ENCODE data around the gene C1QTNF6. TPM values are rescaled to one million over a fixed set of nuclear protein-coding genes. Genes with fewer than 3 reads are reported as not detected.

C1QTNF6 gene
- total RNA-seq, 1 experiment from 2014 or later, result 2.1 TPM

DNA sequence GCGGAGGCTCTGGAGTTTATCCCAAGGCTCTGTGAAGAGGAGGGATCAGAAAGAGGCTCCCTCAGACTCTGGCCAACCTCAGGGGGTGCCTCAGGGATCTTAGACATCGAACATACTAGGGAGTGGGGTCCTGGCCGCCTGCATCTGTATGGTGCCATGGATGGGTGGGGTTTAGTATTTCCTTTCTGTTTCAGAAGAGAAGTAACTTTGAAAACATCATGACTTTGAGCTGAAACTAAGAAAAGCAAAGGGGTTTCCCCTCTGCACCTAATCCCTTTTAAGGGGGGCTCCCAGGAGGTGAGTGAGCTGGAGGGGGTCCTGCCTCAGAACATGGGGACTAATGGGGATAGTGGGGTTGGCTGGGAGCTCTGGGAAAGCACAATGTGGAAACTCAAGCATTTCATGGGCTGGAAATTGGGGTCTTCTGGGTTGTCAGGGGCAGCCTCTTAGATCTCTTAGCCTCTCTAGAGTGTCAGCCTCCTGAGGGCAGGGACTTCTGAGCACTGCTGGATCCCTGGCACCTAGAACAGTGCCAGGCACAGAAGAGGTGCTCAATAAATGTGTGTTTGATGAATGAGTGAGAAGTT, 36.0 kb upstream of the C1QTNF6 start:
- DNase-seq (ENCODE audit: low spot score), result no peak

DNA sequence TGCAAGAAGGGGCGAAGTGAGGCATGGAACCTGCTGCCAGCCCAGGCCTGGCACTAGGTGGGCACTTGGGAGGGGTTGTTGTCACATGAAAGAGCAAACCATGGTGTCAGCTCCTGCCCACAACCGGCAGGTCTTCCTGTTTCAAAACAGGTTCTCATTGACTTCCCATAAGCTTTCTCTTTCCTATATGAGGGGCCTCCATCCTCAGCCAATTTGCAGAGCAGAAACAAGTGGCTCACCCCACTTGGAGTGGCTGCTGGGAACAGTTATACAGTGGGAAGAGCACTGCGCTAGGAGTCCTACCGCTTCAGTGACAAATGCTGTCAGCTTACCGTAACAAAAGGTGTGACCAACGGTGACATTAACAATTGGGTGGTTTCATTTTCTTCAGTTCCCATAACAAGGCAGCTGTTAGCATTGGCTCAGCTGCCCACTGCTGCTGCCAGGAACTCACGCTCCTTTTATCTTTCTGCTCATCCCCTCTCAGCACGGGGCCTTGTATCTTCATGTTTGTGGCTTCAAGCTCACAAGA, 34.5 kb upstream of the C1QTNF6 start:
- no peak for DNase-seq (ENCODE audit: low spot score)

DNA sequence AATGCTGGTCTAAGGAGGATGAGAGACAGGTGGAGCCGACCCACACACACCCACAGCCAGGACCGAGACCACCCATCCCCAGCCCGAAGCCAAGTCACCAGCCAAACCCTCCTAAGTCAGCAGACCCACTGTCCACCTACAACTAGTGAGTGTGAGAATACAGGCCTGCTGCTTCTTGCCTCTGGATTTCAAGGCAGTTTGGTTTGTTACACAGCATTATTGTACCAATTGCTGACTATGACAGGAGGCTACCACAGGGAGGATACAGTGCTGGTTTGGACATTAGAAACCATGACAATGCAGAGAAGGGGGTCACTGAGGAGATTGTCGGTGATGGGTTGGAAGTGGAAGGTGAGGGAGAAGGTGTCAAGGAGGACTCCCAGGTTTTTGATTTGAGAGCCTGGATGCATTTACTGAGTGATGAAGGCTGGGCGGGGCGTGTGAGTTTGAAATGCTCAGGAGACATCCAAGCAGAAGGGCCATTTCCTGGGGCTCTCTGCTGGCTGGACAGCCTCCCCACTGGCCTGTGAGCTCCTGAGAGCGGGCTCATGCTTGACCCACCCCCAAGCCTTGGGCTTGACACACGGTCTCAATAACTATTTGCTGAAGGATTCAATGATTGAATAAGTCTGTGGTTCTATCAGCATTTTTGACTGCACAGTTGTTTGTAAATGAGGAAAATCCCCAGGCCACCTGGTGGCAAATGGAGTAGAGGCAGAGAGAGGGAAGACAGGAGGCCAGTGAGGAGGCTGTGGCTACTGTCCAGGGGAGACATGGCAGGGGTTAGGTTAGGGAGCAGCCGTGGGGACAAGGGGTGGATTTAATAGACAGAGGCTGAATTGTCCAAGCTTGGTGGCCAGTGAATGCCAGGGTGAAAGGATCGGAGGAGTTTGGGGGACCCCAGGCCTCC, 33.6 kb upstream of the C1QTNF6 start:
- DNase-seq (ENCODE audit: low spot score), result no peak

DNA sequence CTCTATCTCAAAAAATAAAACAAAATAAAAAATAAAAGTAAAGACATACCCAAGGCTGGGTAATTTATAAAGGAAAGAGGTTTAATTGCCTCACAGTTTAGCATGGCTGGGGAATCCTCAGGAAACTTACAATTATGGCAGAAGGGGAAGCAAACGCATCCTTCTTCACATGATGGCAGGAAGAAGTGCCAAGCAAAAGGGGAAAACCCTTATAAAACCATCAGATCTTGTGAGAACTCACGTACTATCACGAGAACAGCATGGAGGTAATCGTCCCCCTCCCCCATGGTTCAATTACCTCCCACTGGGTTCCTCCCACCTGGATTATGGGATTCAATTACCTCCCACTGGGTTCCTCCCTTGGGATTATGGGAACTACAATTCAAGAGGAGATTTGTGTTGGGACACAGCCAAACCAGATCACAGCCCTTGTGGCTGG, 32.5 kb upstream of the C1QTNF6 start:
- no peak for DNase-seq (ENCODE audit: low spot score)

DNA sequence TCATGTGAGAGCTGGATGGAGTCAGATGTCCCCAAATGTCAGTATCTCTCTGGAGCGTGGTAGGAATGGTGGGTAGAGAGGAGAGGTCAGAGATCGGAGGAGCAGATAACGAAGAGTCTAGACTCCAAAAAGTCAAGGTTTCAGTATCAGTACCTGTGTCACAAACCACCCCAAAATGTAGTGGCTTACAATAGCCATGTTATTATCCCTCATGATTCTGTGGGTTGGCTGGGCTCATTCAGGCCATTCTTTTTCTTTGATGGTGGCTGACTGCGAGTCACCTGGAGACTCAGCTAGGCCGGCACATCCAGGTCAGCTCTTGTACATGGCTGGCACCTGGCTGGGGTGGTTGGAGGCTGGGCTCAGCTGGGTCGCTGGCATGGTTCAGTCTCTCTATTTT, 31.5 kb upstream of the C1QTNF6 start:
- DNase-seq (ENCODE audit: low spot score), result no peak

- no peak for DNase-seq (ENCODE audit: low spot score)
These were observed 30.8 kb upstream of the C1QTNF6 start for GRCh38 chr22:37218771-37219411.

DNA sequence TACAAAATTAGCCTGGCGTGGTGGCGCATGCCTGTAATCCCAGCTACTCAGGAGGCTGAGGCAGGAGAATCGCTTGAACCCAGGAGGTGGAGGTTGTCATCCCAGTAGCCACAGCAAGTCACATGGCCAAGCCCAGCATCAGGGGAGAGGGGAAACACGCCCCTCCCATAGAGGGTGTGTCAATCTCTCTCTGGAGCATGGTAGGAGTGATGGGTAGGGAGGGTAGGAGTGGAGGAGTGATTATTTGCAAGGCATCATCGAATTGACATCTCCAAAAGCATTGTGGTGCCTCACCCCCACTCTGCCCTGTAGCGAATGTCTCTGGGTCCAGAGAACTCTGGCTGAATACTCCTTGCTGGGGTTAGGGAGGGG, 30.3 kb upstream of the C1QTNF6 start:
- DNase-seq (ENCODE audit: low spot score), result no peak

- no peak for DNase-seq (ENCODE audit: low spot score)
These were observed 27.8 kb upstream of the C1QTNF6 start for GRCh38 chr22:37215890-37216289.

- no peak for DNase-seq (ENCODE audit: low spot score)
These were observed 26.6 kb upstream of the C1QTNF6 start for GRCh38 chr22:37214731-37215030.

DNA sequence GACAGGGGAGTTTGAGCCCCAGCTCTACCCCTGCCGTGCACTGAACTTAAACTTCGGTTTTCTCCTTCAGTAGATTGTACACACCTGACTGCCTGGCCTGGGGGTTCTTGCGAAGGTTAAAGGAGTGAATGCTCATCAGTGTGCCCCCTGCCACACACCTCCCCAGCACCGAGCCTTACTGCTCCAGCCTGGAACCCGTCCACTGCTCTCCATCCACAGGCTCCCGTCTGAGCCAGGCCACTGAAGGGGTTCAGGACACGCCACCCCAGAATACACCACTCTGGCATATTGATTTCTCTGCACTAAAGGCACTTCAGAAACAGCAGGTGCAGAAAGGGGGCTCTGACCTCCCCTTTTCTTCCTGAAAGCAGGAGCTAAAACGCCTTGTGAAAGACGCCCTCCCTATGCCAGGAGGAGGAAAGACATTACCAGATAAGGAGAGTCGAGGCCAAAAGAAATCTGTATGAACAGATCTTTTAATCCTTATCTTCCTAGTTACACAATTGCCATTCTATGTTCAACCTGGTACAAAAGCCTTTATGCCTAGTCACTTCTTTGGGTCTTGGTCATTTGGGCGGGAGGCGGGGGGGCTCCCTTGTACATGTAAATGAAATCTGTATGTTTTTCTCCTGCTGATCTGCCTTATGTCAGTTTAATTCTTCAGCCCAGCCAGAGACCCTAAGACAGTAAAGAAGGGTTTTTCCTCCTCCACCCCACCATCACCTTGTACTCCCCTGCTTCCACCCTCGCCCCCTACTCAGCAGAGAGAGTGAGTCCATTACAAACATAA, 26.1 kb upstream of the C1QTNF6 start:
- DNase-seq (ENCODE audit: low spot score), result no peak

- DNase-seq (ENCODE audit: low spot score), result no peak
These were observed 25.3 kb upstream of the C1QTNF6 start for GRCh38 chr22:37213218-37213855.

DNA sequence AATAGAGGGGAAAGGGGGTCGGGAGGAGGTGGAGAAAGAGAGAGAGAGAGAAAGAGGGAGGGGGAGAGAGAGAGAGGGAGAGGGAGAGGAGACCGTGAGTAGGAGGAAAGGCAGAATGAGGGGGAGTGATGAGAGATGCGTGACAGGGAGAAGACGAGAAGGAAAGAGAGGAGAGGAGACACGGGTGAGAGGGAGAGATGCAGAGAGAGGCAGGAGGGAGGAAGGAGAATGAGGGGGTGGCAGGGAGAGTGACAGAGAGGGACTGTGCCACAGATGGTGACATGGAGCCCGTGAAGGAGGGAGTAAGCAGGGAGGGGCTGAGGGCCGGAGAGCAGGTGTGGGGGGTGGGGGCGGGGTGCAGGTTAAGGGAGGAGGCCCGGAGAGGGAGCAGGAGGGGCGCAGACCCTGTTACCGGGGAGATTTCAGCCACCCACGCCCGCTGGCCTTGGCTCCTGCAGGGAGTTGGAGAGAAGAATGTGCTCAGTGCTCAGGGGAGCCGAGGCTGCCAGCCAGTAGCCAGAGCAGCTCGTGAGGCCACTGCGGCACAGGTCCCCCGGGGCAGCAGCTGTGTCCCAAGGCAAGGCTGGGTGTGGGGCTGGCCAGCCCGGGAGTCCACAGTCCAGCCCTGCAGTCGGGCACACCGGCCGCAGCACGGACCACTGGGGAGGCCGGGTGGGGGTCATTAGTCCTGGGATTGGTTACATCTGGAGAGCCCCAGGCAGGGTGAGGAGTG, 24.3 kb upstream of the C1QTNF6 start, which contains the start of gene SSTR3:
Gene SSTR3, minus strand, starts transcription at position 304 of the 733 bp plus-strand sequence. CDS start 4,674 bp downstream, outside the sequence.
- no peak for DNase-seq (ENCODE audit: low spot score)

DNA sequence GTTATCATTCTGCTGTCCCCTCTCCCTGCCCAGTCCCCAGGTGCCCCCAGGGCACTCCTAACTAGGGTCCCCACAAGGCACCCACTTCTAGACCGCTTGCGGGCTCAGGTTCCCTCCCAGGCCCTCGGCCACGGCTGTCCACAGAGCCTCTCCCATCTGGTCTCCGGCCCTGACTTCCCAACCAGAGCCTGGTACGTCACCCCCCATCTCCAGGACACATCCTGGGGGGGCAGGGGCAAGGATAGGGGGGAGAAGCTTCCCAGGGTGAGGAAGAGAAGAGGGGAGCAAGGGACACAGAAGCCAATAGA, 23.8 kb upstream of the C1QTNF6 start:
- no peak for DNase-seq (ENCODE audit: low spot score)

DNA sequence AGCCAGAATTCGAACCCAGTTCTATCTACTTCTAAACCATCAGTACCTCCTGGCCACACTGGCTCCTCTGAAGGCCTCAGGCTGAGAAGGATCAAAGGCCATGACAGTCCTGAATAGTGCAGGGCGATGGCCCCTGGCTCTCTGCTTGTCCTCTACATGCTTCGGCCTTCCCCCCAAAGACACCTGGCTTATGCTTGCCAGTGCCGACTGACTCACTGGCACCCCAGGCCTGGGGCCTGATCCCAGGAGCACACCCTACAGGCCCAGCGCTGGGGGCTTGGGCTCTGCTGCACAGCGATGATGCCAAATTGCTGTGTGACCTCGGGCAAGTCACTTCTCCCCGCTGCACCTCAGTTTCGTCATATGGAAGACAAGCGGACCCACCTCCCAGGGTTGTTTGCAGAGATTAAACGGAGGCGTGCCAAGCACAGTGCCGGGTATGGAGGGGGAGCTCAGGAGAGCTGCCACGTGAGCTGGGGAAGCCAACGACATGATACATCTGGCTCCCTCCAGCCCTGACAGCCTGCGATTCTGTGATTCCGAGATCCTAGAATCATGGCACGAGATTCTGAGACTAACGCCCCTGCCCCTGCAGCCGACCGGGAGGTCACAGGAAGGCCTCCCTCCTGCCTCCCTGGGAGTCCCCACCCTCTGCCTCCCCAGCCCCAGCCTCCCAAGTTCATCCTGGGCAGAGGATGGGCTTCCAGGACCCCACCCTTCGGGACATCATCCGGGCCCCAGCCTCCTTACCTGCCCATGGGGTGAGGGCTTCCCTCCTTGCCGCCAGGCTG, 23.2 kb upstream of the C1QTNF6 start:
- DNase-seq (ENCODE audit: low spot score), result no peak

GRCh38 chr22:37210041-37210803, 22.2 kb upstream of the C1QTNF6 start:
- DNase-seq (ENCODE audit: low spot score), result no peak

DNA sequence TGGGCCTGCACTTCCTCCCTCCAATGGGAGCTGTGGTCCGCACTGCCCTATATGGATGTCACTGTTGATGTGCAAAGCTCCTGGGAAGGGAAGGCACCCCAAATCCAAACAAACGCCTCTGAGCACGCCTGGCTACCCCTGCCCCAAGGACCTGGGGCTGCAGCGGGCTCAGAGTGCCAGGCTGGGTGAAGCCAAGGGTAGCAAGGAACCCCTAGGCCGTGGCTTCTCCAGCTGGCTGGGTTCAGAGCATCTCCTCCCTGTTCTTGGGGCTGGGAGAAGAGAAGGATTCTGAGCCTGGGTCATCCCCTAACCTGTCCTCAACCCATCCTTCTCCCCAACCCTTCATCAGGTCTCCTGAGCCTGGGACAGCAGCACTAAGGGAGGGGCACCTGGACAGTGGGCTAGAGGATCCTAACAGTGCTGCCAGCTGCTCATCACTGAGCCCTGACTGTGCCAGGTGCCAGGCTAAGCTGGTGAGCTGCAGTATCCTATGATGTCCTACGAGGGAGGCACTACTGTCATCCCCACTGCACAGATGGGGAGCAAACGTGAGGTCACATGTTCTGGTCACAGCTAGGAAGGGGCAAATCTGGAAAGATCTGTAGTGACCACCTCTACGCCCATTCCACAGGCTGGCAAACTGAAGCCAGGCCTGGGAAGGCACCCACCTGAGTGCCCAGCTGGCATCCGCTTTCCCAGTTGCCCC, 21.2 kb upstream of the C1QTNF6 start:
- DNase-seq (ENCODE audit: low spot score), result no peak

DNA sequence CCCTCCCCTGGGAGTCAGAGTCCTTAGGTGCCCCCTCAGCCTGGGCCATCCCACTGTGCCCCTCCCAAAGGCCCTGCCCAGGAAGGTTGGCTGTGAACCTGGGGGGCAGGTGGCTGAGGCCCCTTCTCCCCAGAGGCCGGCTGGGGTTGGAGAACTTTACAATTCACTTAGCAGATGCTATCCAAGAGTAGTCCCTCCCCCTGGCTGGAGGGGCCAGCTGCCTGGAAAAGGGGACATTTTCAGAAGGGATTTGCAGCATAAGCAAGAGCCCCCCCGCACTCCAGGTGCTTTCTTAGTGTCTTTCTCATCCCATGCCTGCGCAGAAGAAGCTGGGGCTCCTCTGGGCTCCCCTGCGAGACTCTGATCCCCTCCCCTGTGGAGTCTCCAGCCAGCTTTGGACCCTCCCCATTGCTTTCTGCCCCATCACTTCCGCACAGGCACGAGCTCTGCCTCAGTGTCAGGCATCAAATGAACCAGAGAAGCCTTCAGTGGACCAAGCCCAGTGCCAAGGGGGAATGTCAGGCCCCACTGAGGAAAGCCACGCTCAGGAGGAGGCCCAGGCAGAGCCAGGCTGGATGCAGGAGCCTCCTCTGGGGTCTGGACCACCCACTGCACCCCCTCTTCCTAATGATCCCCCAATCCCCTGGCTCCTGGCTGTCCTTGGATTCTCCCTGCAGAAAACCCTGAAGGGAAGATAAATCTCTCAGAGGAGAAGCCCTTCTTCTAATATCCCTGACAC, 20.5 kb upstream of the C1QTNF6 start:
- DNase-seq (ENCODE audit: low spot score), result no peak

- DNase-seq (ENCODE audit: low spot score), result no peak
These were observed 19.9 kb upstream of the C1QTNF6 start for GRCh38 chr22:37207981-37208380.

Data from A172 (cell line).